K562 (cell line): Measurements from ENCODE around the gene LMBR1L.

Experiments
- CCNT2 ChIP-seq: IDR thresholded peaks from 2 replicates; pipeline ENCODE4 v1.6.1; 2011; ENCODE audit warnings: borderline replicate concordance, low read depth, mild to moderate bottlenecking, moderate library complexity, mixed read lengths, low read length; ENCODE audit not compliant: insufficient read length; ENCODE audit errors: extremely low read depth
- CREB5 ChIP-seq: fragments of 250-450 bp; sonication (Bioruptor Pico); IDR thresholded peaks from 2 replicates; pipeline ENCODE4 v1.5.0; 2020; ENCODE audit warnings: mild to moderate bottlenecking
- CTCF ChIP-seq, 3 experiments: IDR thresholded peaks in 2 of 3; conservative IDR thresholded peaks in 1 of 3; 2 replicates each; pipeline ENCODE4 v1.5.1; 2011 to 2012; ENCODE audit warnings: low read length in 3 of 3, mild to moderate bottlenecking in 3 of 3, control low read depth in 2 of 3, improper control_type of control experiment in 1 of 3, inconsistent platforms in 1 of 3, low read depth in 1 of 3, mixed read lengths in 1 of 3, moderate library complexity in 1 of 3; ENCODE audit not compliant: insufficient read depth in 2 of 3
- FOXP4 ChIP-seq: sonication (generic); formaldehyde crosslinking; IDR thresholded peaks from 2 replicates; pipeline ENCODE4 v1.8.0; 2022; ENCODE audit warnings: mild to moderate bottlenecking, missing genetic modification reagents, borderline replicate concordance
- MYBL2 ChIP-seq, 2 experiments: fragments of 450-650 bp in 1 of 2; sonication (generic) in 1 of 2; formaldehyde crosslinking in 1 of 2; IDR thresholded peaks; 2 replicates each; pipeline versions ENCODE4 v1.6.1 to v1.8.1; 2017 to 2022; ENCODE audit warnings: borderline replicate concordance in 1 of 2, inconsistent platforms in 1 of 2, low read depth in 1 of 2, mild to moderate bottlenecking in 1 of 2, missing genetic modification reagents in 1 of 2, moderate library complexity in 1 of 2
- POLR3G ChIP-seq: IDR thresholded peaks from 2 replicates; pipeline ENCODE4 v1.6.1; 2011; ENCODE audit not compliant: insufficient read length, insufficient replicate concordance; ENCODE audit errors: extremely low read depth
- SREBF2 ChIP-seq: sonication (generic); formaldehyde crosslinking; IDR thresholded peaks from 2 replicates; pipeline ENCODE4 v1.4.0; 2020; ENCODE audit warnings: mild to moderate bottlenecking, missing genetic modification reagents
- STAT6 ChIP-seq: sonication (generic); formaldehyde crosslinking; IDR thresholded peaks from 2 replicates; pipeline ENCODE4 v1.8.1; 2023; ENCODE audit warnings: mild to moderate bottlenecking, missing genetic modification reagents

- TF ChIP-seq STAT6 (CRISPR knock-in tag): no peak
- no peak for TF ChIP-seq MYBL2 (IDR thresholded peaks at IDR 0.05; ENCODE audit: low read depth)
- TF ChIP-seq MYBL2 (CRISPR knock-in tag; IDR thresholded peaks at IDR 0.05; ENCODE audit: borderline replicate concordance): no peak
- no peak for TF ChIP-seq CCNT2
- TF ChIP-seq SREBF2 (CRISPR knock-in tag): no peak
- no peak for TF ChIP-seq FOXP4 (CRISPR knock-in tag)
- no peak for TF ChIP-seq CREB5 (CRISPR knock-in tag)
- no peak for TF ChIP-seq CTCF (IDR thresholded peaks at IDR 0.05 in 2 of 3, conservative IDR thresholded peaks at IDR 0.05 in 1 of 3; ENCODE audit: insufficient read depth in 2 of 3, low read depth in 1 of 3, low read length in 3 of 3)
- TF ChIP-seq POLR3G: no peak
These were observed 15.7 kb downstream of the LMBR1L start for GRCh38 chr12:49094975-49095365.
